H1 (cell line): ENCODE data around the gene OR2Y1. TPM values are rescaled to one million over a fixed set of nuclear protein-coding genes. Genes with fewer than 3 reads are reported as not detected.

Source experiments
- CTCF ChIP-seq, 3 experiments: IDR thresholded peaks; 1 replicate in 2 of 3; 2 replicates in 1 of 3; pipeline versions ENCODE4 v1.5.1 to v1.6.1; 2011; ENCODE audit warnings: low read length in 3 of 3, mild to moderate bottlenecking in 3 of 3, inconsistent platforms in 2 of 3, low read depth in 1 of 3, moderate library complexity in 1 of 3; ENCODE audit not compliant: insufficient read depth in 1 of 3; ENCODE audit errors: control extremely low read depth in 1 of 3
- polyA plus RNA-seq, 7 experiments: library from polyadenylated mRNA; depleted of rRNA in 3 of 7; stranded (reverse) in 5 of 7; unstranded in 2 of 7; fragments of >200 nt in 5 of 7; fragments of 200-250 nt in 2 of 7; gene quantifications; 1 replicate in 5 of 7; 2 replicates in 1 of 7; 4 replicates in 1 of 7; pipeline versions ENCODE4 v1.2.1 to v1.2.3, GENCODE V29; 2011 to 2013; ENCODE audit warnings: missing spikeins in 2 of 7, mixed read lengths in 2 of 7
- total RNA-seq: library from RNA; stranded (reverse); fragmentation: NEBNext Ultra II Directional; extraction: Animal tissue kit (Norgen Biotek cat#: 25700); gene quantifications from 2 replicates; pipeline ENCODE4 v1.2.1, GENCODE V29; 2021

OR2Y1 gene
- total and polyA plus RNA-seq, 2 of the 8 experiments (the other 6 are each of a cell fraction or from before 2014, with no cell fraction given): not detected

- TF ChIP-seq CTCF (IDR thresholded peaks at IDR 0.05; ENCODE audit: control extremely low read depth in 1 of 3, insufficient read depth in 1 of 3, low read depth in 1 of 3, low read length in 3 of 3): peak in 2 of 3 experiments; percentile 19 to 20; a peak in 2 of 4 replicates
These were observed 46.9 kb upstream of the OR2Y1 start (continued) for GRCh38 chr5:180786531-180787398.
